ENCODE data around the gene LRR1. TPM values are rescaled to one million over a fixed set of nuclear protein-coding genes. Genes with fewer than 3 reads are reported as not detected.
"Not testable (repeated sequence)": the region's sequence is repeated elsewhere in the genome, so short reads cannot be mapped to it uniquely, and the experiment has no call there.

Gene LRR1, protein sequence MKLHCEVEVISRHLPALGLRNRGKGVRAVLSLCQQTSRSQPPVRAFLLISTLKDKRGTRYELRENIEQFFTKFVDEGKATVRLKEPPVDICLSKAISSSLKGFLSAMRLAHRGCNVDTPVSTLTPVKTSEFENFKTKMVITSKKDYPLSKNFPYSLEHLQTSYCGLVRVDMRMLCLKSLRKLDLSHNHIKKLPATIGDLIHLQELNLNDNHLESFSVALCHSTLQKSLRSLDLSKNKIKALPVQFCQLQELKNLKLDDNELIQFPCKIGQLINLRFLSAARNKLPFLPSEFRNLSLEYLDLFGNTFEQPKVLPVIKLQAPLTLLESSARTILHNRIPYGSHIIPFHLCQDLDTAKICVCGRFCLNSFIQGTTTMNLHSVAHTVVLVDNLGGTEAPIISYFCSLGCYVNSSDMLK
- total RNA-seq (2014; rRNA removed; shearing (Covaris generic)) = 48.7 and 53.1 TPM in 2 replicates

DNA sequence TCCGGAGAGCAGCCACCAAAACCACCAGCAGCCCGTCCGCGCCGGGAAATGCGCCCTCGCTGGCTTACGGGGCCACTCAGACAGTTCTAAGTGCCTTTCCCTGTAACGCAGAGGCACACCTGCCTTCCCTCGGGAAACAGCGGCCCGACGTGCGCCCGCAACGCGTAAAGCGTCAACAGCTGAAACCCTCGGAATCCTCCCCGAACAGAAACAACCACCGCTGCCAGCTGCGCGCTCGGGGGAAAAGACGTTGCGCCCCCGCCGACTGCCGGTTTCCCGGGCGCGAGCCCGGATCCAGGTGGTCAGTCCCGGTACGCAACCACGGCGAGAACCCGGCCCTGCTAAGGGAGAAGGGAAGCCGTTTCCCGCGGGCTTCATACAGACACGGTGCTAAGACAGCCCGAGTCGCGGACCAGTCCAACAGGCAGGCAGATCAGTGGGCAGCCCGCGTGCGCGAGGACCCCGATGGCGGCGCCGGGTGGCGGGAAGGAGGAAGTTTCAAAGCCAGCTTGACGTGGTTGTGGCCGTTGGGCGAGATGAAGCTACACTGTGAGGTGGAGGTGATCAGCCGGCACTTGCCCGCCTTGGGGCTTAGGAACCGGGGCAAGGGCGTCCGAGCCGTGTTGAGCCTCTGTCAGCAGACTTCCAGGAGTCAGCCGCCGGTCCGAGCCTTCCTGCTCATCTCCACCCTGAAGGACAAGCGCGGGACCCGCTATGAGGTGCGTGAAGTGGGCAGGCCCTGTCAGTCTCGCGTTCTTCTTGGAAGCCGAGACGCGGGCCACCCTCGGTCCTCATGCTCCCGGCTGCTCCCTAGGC is at the start of gene LRR1:
TSS of gene LRR1 (plus strand) at position 456 of the 816 bp plus-strand sequence. CDS start at position 537, 81 bp downstream.
- DNase-seq (ENCODE audit: low spot score) = peak; percentile 55

DNA sequence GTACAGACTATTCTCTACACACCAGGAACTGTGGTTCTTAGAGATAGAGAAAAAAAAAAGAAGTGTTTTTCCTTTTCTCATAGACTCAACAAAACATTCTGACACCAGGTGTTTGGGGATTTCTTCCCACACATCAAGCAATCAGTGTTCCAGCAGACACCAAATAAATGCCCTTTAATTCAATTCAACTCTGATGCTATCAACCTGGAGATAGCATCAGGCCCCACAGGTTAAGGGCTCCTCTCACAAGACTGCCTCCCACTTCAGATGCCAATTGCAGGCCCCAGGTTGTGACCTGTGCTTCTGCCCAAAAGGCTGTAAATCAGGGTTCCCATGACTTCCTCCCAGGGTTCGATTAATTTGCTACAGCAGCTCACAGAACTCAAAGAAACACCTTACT is 49.3 kb upstream of the LRR1 start:
- no peak for DNase-seq (ENCODE audit: low spot score)

DNA sequence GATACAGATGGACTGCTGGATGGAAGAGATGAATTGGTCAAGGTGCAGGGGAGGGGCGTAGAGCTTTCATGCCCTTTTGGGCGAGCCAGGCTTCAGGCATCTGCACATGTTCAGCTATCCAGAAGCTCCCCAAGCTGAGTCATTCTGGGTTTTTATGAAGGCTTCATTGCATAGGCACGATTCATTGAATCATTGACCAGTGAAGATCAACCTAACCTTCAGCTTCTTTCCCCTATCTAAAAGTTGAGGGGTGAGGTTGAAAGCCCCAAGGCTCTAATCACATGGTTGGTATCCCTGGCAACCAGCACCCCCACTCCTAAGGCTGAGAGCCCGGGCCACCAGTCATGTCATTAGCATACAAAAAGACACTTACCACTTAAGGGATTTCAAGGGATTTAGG is 48.9 kb upstream of the LRR1 start:
- peak; percentile 19 for DNase-seq (ENCODE audit: low spot score)

DNA sequence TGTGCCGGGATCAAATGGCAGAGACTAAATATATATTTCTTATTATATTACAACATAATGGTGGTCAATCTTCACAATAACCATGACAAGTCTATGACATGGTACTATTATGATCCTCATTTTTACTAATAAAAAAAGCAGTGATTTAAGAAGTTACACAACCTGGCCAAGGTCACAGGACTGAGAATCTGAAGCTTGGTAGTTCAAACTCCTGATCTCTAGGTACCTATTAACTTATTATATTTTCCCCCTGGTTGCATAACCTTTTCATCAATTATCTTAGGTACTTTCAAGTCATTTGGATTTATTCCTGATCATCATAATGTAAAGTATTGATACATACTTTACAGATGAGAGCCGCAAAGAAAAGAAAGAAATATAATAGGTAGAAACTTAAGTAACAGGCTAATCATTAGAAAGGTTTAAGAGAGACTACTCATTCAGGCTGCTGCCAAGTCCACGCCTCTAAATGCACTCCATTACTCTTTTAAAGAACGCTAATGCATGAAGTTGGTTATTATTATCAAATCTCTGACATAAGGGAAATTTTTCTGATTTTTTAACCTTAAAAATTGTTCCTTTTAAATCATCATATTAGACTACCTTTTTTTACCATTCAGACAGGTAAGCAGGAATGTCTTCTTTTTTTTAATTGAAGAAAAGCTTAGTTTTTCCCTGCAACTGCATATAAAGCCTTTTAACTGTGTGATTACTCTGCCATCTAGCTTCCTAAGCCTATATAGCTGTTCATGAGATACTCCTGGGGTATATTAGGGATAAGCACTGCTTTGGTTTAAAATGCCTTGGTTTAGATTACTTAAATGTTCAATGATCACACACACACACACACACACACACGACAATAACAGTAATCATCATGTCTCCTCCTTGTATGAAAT is 48.2 kb upstream of the LRR1 start:
- no peak for DNase-seq (ENCODE audit: low spot score)

DNA sequence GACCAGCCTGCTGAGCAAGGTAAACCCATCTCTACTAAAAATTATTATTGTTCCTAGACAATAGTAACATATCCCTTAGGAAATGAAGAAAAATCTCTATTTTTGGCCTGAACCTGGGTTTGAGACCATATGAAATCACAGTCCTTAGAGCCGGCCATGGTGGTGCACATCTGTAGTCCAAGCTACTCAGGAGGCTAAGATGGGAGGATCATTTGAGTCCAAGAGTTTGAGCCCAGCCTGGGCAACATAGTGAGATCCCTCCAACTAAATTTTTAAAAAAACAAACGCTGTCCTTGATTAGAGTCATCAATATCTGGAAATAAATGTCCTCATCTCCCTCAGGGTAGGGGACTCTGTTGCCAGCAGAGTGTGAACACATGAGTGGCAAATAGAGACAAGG is 47.2 kb upstream of the LRR1 start:
- no peak for DNase-seq (ENCODE audit: low spot score)

DNA sequence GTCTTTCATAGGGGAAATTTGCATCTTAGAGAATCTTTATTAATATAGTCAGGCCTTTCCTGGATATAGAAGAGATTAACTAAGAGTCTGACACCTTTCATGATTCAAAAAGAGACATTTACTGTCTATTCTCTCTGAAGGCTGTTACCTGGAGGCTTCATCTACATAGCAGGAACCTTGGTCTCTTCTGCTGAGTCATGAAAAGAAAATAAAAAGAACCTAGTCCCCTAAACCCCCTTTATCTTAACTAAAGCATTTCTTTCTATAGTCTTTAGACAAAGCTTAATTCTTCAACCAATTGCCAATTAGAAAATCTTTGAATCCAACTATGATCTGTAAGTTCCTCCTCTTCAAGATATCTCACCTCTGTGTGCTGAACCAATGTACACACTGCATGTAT is 45.6 kb upstream of the LRR1 start:
- DNase-seq (ENCODE audit: low spot score) = no peak

DNA sequence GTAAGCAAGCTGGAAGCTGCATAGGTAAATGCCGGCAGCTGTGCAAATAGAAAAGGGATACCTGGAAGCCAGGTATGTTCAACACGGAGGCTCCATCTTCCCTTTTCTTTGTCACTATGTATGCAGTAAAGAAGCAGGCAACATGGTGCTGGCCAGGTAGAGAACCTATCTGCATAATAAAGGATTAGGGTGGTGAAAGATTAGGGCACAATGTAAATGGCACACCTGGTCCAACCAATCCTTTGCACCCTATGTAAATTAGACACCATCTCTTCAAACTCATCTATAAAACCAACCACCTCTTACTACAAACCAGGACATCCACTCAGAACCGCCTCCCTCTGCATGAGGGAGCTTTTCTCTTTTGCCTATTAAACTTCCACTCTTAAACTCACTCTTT is 44.8 kb upstream of the LRR1 start:
- DNase-seq (ENCODE audit: low spot score) = no peak

DNA sequence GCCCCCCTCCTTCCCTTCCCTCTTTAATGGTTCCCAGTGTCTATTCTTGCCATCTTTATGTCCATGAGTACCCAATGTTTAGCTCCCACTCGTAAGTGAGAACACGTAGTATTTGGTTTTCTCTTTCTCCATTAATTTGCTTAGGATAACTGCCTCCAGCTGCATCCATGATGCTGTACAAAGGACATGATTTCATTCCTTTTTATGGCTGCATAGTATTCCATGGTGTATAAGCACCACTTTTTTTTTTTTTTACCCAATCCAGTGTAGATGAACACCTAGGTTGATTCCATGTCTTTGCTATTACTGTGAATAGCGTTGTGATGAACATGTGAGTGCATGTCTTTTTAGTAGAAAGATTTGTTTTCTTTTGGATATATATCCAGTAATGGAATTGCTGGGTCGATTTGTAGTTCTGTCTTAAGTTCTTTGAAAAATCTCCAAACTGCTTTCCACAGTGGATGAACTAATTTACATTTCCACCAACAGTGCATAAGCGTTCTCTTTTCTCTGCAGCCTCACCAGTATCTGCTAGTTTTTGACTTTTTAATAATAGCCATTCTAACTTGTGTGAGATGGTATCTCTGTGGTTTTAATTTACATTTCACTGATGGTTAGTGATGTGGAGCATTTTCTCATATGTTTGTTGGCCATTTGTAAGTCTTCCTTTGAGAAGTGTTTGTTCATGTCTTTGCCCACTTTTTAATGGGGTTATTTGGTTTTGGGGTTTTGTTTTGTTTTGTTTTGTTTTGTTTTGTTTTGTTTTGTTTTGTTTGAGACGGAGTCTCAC is 38.6 kb upstream of the LRR1 start:
- DNase-seq (ENCODE audit: low spot score) = no peak

DNA sequence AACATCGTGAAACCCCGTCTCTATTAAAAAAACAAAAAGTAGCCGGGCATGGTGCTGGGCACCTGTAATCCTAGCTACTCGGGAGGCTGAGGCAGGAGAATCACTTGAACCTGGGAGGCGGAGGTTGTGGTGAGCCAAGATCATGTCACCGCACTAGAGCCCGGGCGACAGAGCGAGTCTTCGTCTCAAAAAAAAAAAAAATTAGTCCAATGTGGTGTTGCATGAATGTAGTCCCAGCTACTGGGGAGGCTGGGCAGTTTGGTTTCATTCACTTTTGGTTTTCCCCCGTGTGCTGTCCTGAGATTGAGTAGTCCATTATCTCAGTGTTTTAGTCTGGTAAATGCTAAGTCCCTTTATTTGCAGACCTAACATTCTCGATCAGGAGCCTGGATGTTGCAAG is 32.0 kb upstream of the LRR1 start:
- no peak for DNase-seq (ENCODE audit: low spot score)

DNA sequence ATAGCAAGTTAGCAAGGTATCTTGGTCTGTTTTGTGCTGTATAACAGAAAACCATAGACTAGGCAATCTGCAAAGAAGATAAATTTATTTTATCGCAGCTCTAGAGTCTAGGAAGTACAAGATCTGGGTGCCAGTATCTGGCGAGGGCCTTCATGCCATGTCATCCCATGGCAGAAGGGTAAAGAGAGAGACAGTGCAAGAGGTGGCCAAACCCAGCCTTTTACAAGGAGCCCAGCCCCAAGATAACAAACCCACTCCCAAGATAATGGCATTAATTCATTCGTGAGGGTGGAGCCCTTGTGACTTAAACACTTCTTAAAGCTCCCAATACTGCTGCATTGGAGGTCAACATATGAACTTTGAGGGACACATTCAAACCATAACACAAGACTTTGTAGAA is 29.5 kb upstream of the LRR1 start:
- DNase-seq (ENCODE audit: low spot score) = no peak

DNA sequence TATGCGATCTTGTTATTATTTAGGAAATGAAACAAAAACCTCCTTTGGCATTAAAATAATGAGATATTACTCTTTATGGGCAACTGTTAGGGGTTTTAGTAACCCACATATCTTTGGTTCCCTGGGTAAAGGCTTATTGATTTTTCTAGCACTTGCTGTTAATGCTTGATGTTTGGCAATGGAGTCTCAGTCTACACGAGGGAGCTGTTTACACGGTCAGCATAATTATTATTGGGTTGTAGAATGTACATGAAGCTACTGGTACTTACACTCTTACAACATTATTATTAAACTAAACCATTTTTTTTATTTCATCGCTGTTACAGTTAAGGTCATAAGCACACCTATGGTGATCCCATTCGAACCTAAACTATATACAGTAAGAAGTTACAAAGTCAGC is 24.7 kb upstream of the LRR1 start:
- DNase-seq (ENCODE audit: low spot score) = no peak

DNA sequence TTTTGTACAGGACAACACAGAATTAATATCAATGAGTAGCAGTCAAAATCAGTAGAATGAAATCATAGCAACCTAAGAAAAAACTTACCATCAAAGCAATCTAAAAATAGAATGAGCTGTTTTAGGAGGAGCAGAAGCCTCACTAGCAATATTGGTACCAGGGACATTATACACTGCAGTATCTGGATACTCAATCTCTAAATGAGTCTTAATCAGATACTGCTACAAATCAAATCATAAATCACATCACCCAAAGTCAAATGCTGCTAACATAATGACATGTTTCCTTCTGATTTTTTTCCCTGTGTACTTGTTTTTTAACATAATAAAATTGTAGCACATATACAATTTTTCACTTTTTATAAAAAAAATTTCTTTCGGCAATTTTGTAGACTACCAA is 20.6 kb upstream of the LRR1 start:
- no peak for DNase-seq (ENCODE audit: low spot score)

DNA sequence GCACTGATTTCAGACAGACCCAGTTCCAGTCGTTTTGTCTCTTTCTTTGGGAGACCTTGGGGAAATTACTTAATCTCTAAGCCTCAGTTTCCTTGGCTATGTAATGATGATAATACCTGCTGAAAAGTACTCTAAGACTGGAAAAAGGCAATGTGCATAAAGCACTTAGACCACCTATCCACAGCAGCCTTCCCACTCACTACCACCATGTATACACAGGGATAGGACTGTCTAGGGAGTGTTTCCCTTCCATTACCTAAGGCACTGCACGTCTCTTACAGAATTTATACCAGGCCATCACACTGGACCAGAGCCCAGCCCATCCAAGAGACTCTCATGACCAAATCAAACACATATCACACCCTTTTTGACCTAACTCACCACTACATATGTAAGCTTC is 18.9 kb upstream of the LRR1 start:
- no peak for DNase-seq (ENCODE audit: low spot score)

DNA sequence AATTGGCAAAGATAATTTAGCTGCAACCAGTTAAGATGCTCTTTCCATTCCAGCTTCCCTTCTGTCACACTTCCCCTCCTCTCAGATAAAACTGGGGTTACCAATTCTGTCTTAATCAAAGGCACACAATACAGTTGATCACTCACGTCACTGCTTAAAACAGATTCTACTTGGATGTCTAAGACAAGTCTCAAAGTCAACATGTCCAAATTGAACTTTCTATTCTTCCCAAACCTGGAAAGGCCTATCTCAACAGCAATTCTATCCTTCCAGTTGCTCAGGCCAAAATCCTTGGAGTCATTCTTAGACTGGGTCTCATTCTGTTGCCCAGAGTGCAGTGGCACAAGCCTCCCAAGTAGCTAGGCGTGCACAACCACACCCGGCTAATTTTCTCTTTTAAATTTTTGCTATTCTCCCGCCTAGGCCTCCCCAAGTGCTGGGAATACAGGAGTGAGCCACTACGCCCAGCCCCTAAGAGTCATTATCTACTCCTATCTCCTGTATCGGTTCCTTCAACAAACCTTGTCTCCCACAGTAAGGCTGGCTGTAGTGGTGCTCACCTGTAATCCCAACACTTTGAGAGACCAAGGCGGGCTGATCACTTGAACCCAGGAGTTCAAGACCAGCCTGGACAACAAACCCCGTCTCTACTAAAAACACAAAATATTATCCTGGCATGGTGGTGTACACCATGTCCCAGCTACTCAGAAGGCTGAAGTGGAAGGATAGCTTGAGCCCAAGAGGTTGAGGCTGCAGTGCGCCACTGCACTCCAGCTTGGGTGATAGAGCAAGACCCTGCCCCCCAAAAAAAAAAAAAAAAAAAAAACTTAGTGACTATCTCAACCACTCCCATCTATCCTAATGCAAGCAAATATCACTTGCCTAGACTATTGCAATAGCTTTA is 17.3 kb upstream of the LRR1 start:
- no peak for DNase-seq (ENCODE audit: low spot score)

DNA sequence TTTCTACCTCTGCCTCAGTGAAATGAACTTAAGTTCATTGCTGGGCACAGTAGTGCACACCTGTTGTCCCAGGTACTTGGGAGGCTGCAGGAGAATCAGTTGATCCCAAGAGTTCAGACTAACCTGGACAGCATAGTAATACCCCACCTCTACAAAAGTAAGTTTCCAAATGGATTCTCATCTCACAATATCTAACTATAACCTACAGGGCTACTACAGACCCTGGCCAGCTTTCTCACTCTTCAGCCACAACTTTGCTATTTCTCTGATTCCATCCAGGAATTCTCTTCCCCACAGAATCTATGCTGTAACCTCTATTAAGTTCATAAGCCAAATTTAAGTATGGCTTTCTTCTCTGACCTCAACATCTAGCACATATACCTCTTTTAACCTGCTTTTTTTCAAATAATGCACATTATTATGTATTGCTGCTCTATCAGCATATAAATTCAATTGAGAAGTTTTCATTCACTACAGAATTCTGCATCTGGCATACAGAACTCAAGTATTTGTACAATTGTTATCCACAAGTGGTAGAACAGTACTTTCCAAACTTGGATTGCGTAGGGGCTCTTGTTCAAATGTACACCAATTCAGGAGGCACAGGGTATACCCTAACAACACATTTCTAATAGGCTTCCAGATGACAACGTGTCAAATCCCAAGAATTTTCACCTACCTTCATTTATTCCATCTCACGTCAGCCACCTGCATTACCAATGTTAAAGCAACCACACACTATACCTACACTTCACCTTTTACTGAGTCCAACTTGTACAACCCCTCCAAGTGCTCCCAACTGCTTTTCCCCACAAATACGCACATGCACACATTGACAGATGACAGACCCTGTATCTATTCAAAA is 16.4 kb upstream of the LRR1 start:
- DNase-seq (ENCODE audit: low spot score) = no peak

DNA sequence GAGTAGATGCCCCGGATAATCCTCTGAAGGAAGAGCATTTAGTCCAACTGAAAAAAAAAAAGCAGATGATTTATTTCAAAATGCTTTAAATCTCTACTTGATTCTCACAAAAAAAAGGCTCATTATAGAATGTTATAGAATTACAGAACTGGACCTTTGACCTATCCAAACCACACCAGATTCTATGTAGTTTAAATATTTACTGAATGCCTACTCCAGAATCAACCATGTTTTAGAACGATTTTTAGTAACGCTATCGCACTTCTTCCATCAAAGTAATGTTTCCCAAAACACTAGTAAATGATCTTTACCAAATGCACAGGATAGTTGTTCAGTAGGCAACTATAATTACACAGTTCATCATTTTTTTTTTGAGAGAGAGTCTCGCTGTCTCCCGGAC is 15.1 kb upstream of the LRR1 start:
- DNase-seq (ENCODE audit: low spot score) = no peak

DNA sequence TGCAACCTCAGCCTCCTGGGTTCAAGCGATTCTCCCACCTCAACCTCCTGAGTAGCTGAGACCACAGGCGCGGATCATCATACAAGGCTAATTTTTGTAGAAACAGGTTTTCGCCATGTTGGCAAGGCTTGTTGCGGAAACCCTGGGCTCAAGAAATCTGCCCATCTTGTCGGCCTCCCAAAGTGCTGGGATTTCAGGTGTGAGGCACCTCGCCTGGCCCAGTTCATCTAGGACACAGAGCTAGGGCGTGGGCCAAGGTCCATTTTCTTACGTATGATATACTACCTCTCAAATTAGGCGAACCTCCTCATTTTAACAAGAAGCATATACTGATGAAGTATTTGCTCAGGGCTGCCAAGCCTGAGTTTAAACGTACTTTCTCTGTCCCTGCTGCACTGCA is 14.7 kb upstream of the LRR1 start:
- DNase-seq (ENCODE audit: low spot score) = no peak

DNA sequence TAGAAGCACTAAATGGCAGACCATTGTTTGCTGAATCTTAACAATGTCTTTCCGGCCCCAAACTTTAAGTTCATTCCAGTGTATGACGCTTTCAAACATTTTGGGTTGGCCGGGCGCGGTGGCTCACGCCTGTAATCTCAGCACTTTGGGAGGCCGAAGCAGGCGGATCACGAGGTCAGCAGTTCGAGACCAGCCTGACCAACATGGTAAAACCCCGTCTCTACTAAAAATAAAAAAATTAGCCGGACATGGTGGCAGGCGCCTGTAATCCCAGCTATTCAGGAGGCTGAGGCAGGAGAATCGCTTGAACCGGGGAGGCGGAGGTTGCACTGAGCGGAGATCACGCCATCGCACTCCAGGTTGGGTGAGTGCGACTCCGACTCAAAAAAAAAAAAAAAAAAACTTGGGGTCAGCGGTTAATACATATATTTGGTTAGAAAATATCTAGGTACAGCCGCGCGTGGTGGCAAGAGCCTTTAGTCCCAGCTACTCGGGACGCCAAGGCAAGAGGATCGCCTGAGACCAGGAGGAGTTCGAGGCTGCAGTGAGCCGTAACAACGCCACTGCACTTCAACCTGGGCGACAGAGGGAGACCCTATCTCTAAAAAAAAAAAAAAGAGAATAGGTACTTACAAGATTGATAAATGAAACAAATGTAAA is 13.6 kb upstream of the LRR1 start:
- not testable (repeated sequence) for DNase-seq (ENCODE audit: low spot score)

Data from A172 (cell line).